Chondrocyte (in vitro differentiated cells): ENCODE results near the gene ZNF580. TPM values are rescaled to one million over a fixed set of nuclear protein-coding genes. Genes with fewer than 3 reads are reported as not detected.

Experiments
- DNase-seq: peaks from one replicate; pipeline ENCODE4 v3.0.0; 2021; ENCODE audit warnings: mixed read lengths, low spot score
- H3K27ac Mint-ChIP-seq: one replicate; pipeline ENCODE4 v1.8.0; 2021; ENCODE audit warnings: mild to moderate bottlenecking, moderate library complexity, mixed read lengths; ENCODE audit not compliant: unreplicated experiment
- H3K27me3 Mint-ChIP-seq: 2 replicates; pipeline ENCODE4 v1.8.0; 2021; ENCODE audit warnings: low read depth, mixed read lengths
- H3K36me3 Mint-ChIP-seq: 2 replicates; pipeline ENCODE4 v1.8.0; 2021; ENCODE audit warnings: low read depth, mixed read lengths
- H3K4me1 Mint-ChIP-seq: 2 replicates; pipeline ENCODE4 v1.8.0; 2021; ENCODE audit warnings: low read depth, mild to moderate bottlenecking, mixed read lengths
- H3K4me3 Mint-ChIP-seq: one replicate; pipeline ENCODE4 v1.8.0; 2021; ENCODE audit warnings: mild to moderate bottlenecking, moderate library complexity, mixed read lengths; ENCODE audit not compliant: unreplicated experiment
- H3K9me3 Mint-ChIP-seq: 2 replicates; pipeline ENCODE4 v1.8.0; 2021; ENCODE audit warnings: low read depth, mixed read lengths
- CTCF ChIP-seq: fragments of 200-600 bp; sonication (generic); IDR thresholded peaks from 2 replicates; pipeline ENCODE4 v1.5.0; 2021; ENCODE audit warnings: antibody characterized with exemption, mild to moderate bottlenecking, moderate library complexity
- total RNA-seq: library from RNA; stranded (reverse); gene quantifications from 3 replicates; pipeline ENCODE4 v1.2.1, GENCODE V29; 2021

Gene ZNF580
- total RNA-seq, 1 donor from 2014 or later, result 45.0 TPM

GRCh38 chr19:55625004-55625326 is 15.8 kb upstream of the ZNF580 start:
- Mint-ChIP-seq H3K4me3 (peak overlapping the region; percentile 87), H3K9me3 (no peaks in the 10 kb centered on the region), H3K4me1 (peaks cover 18% of the 10 kb centered on the region), H3K36me3 (peaks cover 4% of the 10 kb centered on the region), H3K27me3 (no peaks in the 10 kb centered on the region), H3K27ac (peak overlapping the region; percentile 99)
- TF ChIP-seq CTCF, result no peak
- DNase-seq, result no peak

GRCh38 chr19:55626350-55626749 is 14.5 kb upstream of the ZNF580 start:
- no peaks in the 10 kb centered on the region for H3K9me3 Mint-ChIP-seq
- DNase-seq, result no peak
- TF ChIP-seq CTCF, result no peak
- peaks cover 18% of the 10 kb centered on the region for H3K4me1 Mint-ChIP-seq
- no peaks in the 10 kb centered on the region for H3K27me3 Mint-ChIP-seq
- no peak overlapping the region for H3K4me3 Mint-ChIP-seq
- no peak overlapping the region for H3K27ac Mint-ChIP-seq
- H3K36me3 Mint-ChIP-seq, result no peaks in the 10 kb centered on the region

- DNase-seq, result no peak
- Mint-ChIP-seq H3K4me1 (peaks cover 36% of the 10 kb centered on the region), H3K27me3 (no peaks in the 10 kb centered on the region), H3K27ac (no peak overlapping the region), H3K4me3 (no peak overlapping the region), H3K9me3 (no peaks in the 10 kb centered on the region), H3K36me3 (peaks cover 3% of the 10 kb centered on the region)
- peak; percentile 83 for TF ChIP-seq CTCF
Observed at GRCh38 chr19:55632463-55632834, 8.4 kb upstream of the ZNF580 start.

- Mint-ChIP-seq H3K9me3 (no peaks in the 10 kb centered on the region), H3K4me1 (peaks cover 43% of the 10 kb centered on the region), H3K36me3 (peaks cover 6% of the 10 kb centered on the region), H3K4me3 (peak overlapping the region; percentile 95), H3K27me3 (no peaks in the 10 kb centered on the region), H3K27ac (peak overlapping the region; percentile 100)
- no peak for DNase-seq
- TF ChIP-seq CTCF, result no peak
Observed at GRCh38 chr19:55633861-55634260, 6.9 kb upstream of the ZNF580 start.

GRCh38 chr19:55635334-55635717 is 5.5 kb upstream of the ZNF580 start:
- H3K9me3 Mint-ChIP-seq, result no peaks in the 10 kb centered on the region
- no peak for TF ChIP-seq CTCF
- no peak for DNase-seq
- no peaks in the 10 kb centered on the region for H3K27me3 Mint-ChIP-seq
- H3K36me3 Mint-ChIP-seq, result peaks cover 8% of the 10 kb centered on the region
- H3K4me1 Mint-ChIP-seq, result peaks cover 57% of the 10 kb centered on the region
- peak overlapping the region; percentile 100 for H3K27ac Mint-ChIP-seq
- peak overlapping the region; percentile 95 for H3K4me3 Mint-ChIP-seq
